WTC11 (cell line): Measurements from ENCODE around the gene BCAS1. TPM values are rescaled to one million over a fixed set of nuclear protein-coding genes. Genes with fewer than 3 reads are reported as not detected.

Experiments
- ATAC-seq: fragments of 200-7000 bp; cut with Tn5 transposase; 2 replicates; pipeline ENCODE4 v1.10.0; 2021; ENCODE audit warnings: mild to moderate bottlenecking, moderate library complexity
- CTCF ChIA-PET: fragments of 300-600 bp; sonication (Branson Sonifier 250); formaldehyde crosslinking; loops from one replicate; lab custom pipeline; 2021; ENCODE audit warnings: antibody characterized with exemption; lab: Charles Lee
- POLR2A ChIA-PET: fragments of 350-600 bp; sonication (Branson Sonifier 250); formaldehyde crosslinking; loops from one replicate; lab custom pipeline; 2021; ENCODE audit warnings: antibody characterized with exemption; lab: Charles Lee
- DNase-seq: peaks from one replicate; pipeline ENCODE4 v3.0.0; 2021; ENCODE audit warnings: low spot score
- H3K27ac Mint-ChIP-seq: 2 replicates; pipeline ENCODE4 v1.8.0; 2021; ENCODE audit warnings: mixed read lengths
- H3K27me3 Mint-ChIP-seq: 2 replicates; pipeline ENCODE4 v1.8.0; 2021; ENCODE audit warnings: low read depth, mild to moderate bottlenecking, moderate library complexity, mixed read lengths
- H3K36me3 Mint-ChIP-seq: 2 replicates; pipeline ENCODE4 v1.8.0; 2021; ENCODE audit warnings: mixed read lengths
- H3K4me1 Mint-ChIP-seq: 2 replicates; pipeline ENCODE4 v1.8.0; 2022; ENCODE audit warnings: mixed read lengths
- H3K4me3 Mint-ChIP-seq: 2 replicates; pipeline ENCODE4 v1.8.0; 2021; ENCODE audit warnings: mild to moderate bottlenecking, moderate library complexity, mixed read lengths
- H3K9me3 Mint-ChIP-seq: 2 replicates; pipeline ENCODE4 v1.8.0; 2021; ENCODE audit warnings: mixed read lengths
- ATF1 ChIP-seq: sonication (generic); formaldehyde crosslinking; IDR thresholded peaks from 2 replicates; pipeline ENCODE4 v1.8.1; 2023; ENCODE audit warnings: mild to moderate bottlenecking, moderate library complexity, missing genetic modification reagents
- ATF2 ChIP-seq: sonication (generic); formaldehyde crosslinking; IDR thresholded peaks from 2 replicates; pipeline ENCODE4 v1.8.1; 2022; ENCODE audit warnings: low read depth, missing genetic modification reagents, borderline replicate concordance
- CTCF ChIP-seq: fragments of 200-600 bp; IDR thresholded peaks from 2 replicates; pipeline ENCODE4 v1.8.0; 2022; ENCODE audit warnings: antibody characterized with exemption
- FOXP4 ChIP-seq: sonication (generic); formaldehyde crosslinking; IDR thresholded peaks from 2 replicates; pipeline ENCODE4 v1.8.0; 2022; ENCODE audit warnings: mild to moderate bottlenecking, missing genetic modification reagents
- GABPB1 ChIP-seq: sonication (generic); formaldehyde crosslinking; IDR thresholded peaks from 2 replicates; pipeline ENCODE4 v1.8.1; 2023; ENCODE audit warnings: mild to moderate bottlenecking, missing genetic modification reagents
- MXD4 ChIP-seq: fragments of 250-450 bp; sonication (Bioruptor Pico); IDR thresholded peaks from 2 replicates; pipeline ENCODE4 v1.8.0; 2021; ENCODE audit warnings: mild to moderate bottlenecking, moderate library complexity, borderline replicate concordance
- NR1H2 ChIP-seq: sonication (generic); formaldehyde crosslinking; IDR thresholded peaks from 2 replicates; pipeline ENCODE4 v1.9.0; 2021; ENCODE audit warnings: mild to moderate bottlenecking, moderate library complexity, missing genetic modification reagents
- NR3C1 ChIP-seq: sonication (generic); formaldehyde crosslinking; conservative IDR thresholded peaks from 2 replicates; pipeline ENCODE4 v1.8.1; 2023; ENCODE audit warnings: low read depth, mild to moderate bottlenecking, missing genetic modification reagents
- USF2 ChIP-seq: sonication (generic); formaldehyde crosslinking; IDR thresholded peaks from 2 replicates; pipeline ENCODE4 v1.8.1; 2023; ENCODE audit warnings: mild to moderate bottlenecking, missing genetic modification reagents, moderate library complexity
- total RNA-seq: library from RNA; stranded (reverse); gene quantifications from 3 replicates; pipeline ENCODE4 v1.2.3, GENCODE V29; 2021

Gene BCAS1
- total RNA-seq, 1 experiment from 2014 or later: 0.11 TPM

DNA sequence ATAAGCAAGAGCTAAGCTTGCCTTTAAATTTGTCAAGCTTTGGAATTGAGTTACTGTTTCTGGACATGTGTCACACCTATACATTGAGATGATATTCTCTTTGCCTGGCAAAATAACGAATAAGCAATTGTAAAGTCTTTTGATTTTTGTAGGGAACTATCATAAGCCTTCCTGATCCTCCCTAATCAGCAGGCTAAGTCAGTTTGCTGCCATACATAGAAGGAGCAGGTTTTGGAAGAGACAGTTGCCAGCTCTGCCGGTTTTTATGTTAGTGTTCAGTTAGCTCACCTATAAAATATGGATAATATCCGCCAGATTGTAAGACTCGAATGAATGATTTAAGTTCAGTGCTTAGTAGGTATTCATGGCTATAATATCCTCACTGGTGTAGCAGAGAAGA is 34.4 kb upstream of the BCAS1 start:
- TF ChIP-seq NR1H2: no peak
- TF ChIP-seq ATF2 (CRISPR knock-in tag): no peak
- no peak for TF ChIP-seq FOXP4 (CRISPR knock-in tag)
- TF ChIP-seq USF2 (CRISPR knock-in tag): no peak
- TF ChIP-seq ATF1 (CRISPR knock-in tag): no peak
- no peak for TF ChIP-seq MXD4 (CRISPR knock-in tag)
- peaks cover 8% of the 10 kb centered on the region for H3K9me3 Mint-ChIP-seq
- CTCF ChIA-PET: interaction anchor here (0.8 to 2.3 kb wide), 9 partner anchors 8 to 103 kb away, joined by 4 to 13 read pairs (median 5); partner anchors contain the start of gene PFDN4
- DNase-seq: no peak
- peaks cover 5% of the 10 kb centered on the region for H3K4me1 Mint-ChIP-seq
- no peaks in the 10 kb centered on the region; the same call in 1 of the 2 replicates for H3K27me3 Mint-ChIP-seq
- no peak overlapping the region for H3K27ac Mint-ChIP-seq
- no peak for ATAC-seq
- no peak overlapping the region for H3K4me3 Mint-ChIP-seq
- POLR2A ChIA-PET: no interaction called here
- H3K36me3 Mint-ChIP-seq: no peaks in the 10 kb centered on the region

DNA sequence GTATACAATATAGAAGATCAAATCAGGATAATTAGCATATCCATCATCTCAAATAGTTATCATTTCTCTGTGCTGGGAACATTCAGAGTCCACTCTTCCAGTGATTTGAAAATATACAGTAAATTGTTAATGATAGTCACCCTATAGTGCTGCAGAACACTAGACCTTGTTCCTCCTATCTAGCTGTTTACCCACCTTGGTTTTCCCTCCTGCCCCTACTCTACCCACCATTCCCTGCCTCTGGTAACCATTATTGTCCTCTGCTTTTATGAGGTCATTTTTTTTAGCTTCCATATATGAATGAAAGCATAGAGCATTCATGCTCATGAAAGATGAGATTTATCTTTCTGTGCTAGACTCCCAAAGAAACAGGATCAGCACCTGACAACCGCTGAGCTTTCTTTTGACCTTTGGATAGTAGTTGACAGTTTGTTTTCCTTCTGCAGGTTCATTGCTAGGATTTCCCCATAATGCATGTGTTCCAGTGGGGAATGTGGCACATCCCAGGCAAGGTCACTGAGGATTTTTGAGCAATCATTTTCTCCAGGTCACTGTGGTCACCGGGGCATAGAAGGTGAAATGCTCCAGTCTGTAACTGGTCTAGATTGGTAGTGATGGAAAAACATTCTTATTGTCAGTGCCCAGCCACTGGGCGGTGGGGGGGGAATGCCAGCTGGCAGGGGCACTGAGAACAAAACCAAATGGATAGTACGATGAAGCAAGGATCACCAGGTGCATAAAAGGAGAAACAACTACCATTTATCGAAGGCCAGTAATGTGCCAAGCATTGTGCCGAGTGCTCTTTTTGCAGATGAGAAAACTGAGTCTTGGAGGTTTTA is 33.6 kb upstream of the BCAS1 start:
- Mint-ChIP-seq H3K27ac (no peak overlapping the region), H3K4me3 (no peak overlapping the region), H3K4me1 (peaks cover 5% of the 10 kb centered on the region), H3K9me3 (peaks cover 9% of the 10 kb centered on the region), H3K36me3 (no peaks in the 10 kb centered on the region), H3K27me3 (no peaks in the 10 kb centered on the region; the same call in 1 of the 2 replicates)
- ATAC-seq: no peak
- ChIA-PET CTCF (interaction anchor here (0.6 to 2.3 kb wide), 23 partner anchors 10 to 691 kb away, joined by 3 to 13 read pairs (median 4); partner anchors contain the start of genes CYP24A1 and PFDN4), POLR2A (no interaction called here)
- DNase-seq: no peak
- TF ChIP-seq NR3C1 (CRISPR knock-in tag) (no peak), GABPB1 (CRISPR knock-in tag) (peak; percentile 90)

- DNase-seq (peak; percentile 88), ATAC-seq (peak; percentile 90)
- POLR2A ChIA-PET: no interaction called here
- TF ChIP-seq ATF2 (CRISPR knock-in tag) (no peak), CTCF (peak; percentile 94), GABPB1 (CRISPR knock-in tag) (peak; percentile 64)
- CTCF ChIA-PET: interaction anchor here (0.6 to 2.3 kb wide), 27 partner anchors 9 to 690 kb away, joined by 3 to 13 read pairs (median 4); partner anchors contain the start of genes CYP24A1 and PFDN4
- no peak overlapping the region for H3K4me3 Mint-ChIP-seq
- no peaks in the 10 kb centered on the region for H3K36me3 Mint-ChIP-seq
- peaks cover 9% of the 10 kb centered on the region for H3K9me3 Mint-ChIP-seq
- peaks cover 3% of the 10 kb centered on the region for H3K27me3 Mint-ChIP-seq
- H3K4me1 Mint-ChIP-seq: peaks cover 5% of the 10 kb centered on the region
- no peak overlapping the region for H3K27ac Mint-ChIP-seq
Observed at GRCh38 chr20:54103067-54103761, 32.8 kb upstream of the BCAS1 start.
